NCI-H345 (cell line): ENCODE data around the gene SECISBP2.

Experiments used
- DNase-seq: peaks from one replicate; lab custom pipeline; 2025; lab: John Stamatoyannopoulos, UW

The SECISBP2 gene

DNA sequence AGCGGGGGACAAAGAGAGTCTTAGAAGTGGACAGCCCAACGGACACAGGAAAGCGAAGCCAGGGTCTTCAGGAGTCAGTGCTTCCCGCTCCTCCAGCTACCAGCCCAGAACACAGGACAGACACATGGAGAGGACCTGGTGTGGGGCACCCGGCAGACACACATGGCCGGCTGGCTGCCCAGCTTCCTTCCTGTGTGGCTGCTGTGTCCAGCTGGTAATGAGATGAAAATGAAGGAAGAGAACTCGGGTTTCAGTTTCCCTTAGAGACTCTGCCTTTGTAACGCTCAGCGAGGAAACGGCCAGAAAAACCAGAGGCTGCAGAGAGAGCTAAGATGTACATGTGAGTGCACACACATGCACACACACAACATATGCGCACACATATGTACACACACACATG is 87.5 kb downstream of the SECISBP2 start:
- no peak for DNase-seq

DNA sequence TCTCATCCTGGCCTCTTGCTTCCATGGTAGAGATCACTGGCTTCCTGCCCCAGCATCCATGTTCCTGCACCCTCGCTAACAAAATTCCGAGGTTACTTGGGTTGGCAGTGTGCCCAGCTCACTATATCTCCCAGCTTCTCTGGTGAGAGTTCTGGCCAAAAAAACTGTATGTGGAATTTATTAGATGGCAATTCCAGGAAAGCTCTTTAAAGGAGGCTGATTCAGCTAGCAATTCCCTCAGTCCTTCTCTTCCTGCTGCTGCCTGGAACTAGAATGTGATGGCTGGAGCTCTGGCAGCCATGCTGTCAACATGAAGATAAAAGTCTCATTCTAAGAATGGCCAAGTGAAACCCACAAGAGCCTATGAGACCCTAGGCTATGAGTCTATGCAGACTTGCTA is 88.8 kb downstream of the SECISBP2 start:
- no peak for DNase-seq

DNA sequence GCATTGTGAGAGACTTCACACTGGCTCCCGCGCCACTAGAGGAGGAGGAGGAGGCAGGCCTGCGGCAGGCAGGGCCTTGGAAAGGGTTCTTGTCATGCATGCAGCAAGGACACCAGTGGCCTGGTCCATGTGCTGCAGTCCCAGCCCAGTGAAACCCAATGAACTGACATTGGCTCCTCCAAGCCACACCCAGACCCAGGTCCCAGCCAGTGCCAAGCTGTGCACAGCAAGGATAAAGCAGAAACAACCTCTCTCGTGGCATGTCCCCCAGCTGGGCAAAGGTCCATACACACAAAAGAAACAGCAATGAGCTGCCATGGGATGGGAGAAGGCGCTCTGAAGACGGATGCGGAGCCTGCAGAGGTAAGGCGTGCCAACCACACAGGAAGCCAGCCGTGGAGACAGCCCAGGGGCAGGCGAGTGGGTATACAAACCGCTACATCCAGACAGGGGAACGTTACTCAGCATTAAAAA is 90.4 kb downstream of the SECISBP2 start:
- DNase-seq, result no peak
